OCI-LY3 (cell line): Measurements from ENCODE around the gene LMTK2.

Experiments
- H2AFZ ChIP-seq: fragments of 200-600, 300-600 bp; shearing (Covaris generic); 2 replicates; pipeline ENCODE4 v1.6.0; 2014; ENCODE audit warnings: antibody characterized with exemption, low read depth, low read length
- H3K27ac ChIP-seq: fragments of 200-600, 300-600 bp; sonication (generic); 2 replicates; pipeline ENCODE4 v1.5.1; 2014; ENCODE audit warnings: mild to moderate bottlenecking, low read length, moderate library complexity, mixed read lengths
- H3K27me3 ChIP-seq: fragments of 200-600, 300-600 bp; sonication (generic); 2 replicates; pipeline ENCODE4 v1.6.1; 2014; ENCODE audit warnings: low read depth, low read length, mixed read lengths
- H3K36me3 ChIP-seq: fragments of 200-600, 300-600 bp; sonication (generic); replicated peaks from 2 replicates; pipeline ENCODE3; 2014; ENCODE audit warnings: low read depth, low read length, mixed read lengths
- H3K4me1 ChIP-seq: fragments of 300-600, 200-600 bp; sonication (generic); 2 replicates; pipeline ENCODE4 v1.6.1; 2014; ENCODE audit warnings: low read length, mixed read lengths
- H3K4me2 ChIP-seq: fragments of 200-600, 300-600 bp; sonication (generic); 2 replicates; pipeline ENCODE4 v1.6.1; 2014; ENCODE audit warnings: low read length, mixed read lengths
- H3K4me3 ChIP-seq: fragments of 300-600, 200-600 bp; sonication (generic); 2 replicates; pipeline ENCODE4 v1.5.1; 2014; ENCODE audit warnings: antibody characterized with exemption, mild to moderate bottlenecking, low read length, moderate library complexity
- H3K79me2 ChIP-seq: fragments of 300-600, 200-600 bp; shearing (Covaris generic); 2 replicates; pipeline ENCODE4 v1.6.1; 2014; ENCODE audit warnings: mild to moderate bottlenecking, low read length, mixed read lengths
- H3K9ac ChIP-seq: fragments of 300-600, 200-600 bp; shearing (Covaris generic); 2 replicates; pipeline ENCODE4 v1.6.0; 2014; ENCODE audit warnings: mild to moderate bottlenecking, low read length, moderate library complexity
- H3K9me3 ChIP-seq: fragments of 200-600, 300-600 bp; shearing (Covaris generic); 2 replicates; pipeline ENCODE4 v1.6.1; 2014; ENCODE audit warnings: low read length, mixed read lengths; ENCODE audit not compliant: insufficient read depth
- H4K20me1 ChIP-seq: fragments of 200-600, 300-600 bp; sonication (generic); 2 replicates; pipeline ENCODE4 v1.6.1; 2016; ENCODE audit warnings: low read length, mixed read lengths; ENCODE audit not compliant: insufficient read depth
- CTCF ChIP-seq: fragments of 200-600, 300-600 bp; sonication (generic); IDR thresholded peaks from 2 replicates; pipeline ENCODE4 v1.5.1; 2014; ENCODE audit warnings: antibody characterized with exemption, low read length, low read depth
- EZH2phosphoT487 ChIP-seq: fragments of 200-600 bp; shearing (Covaris generic); IDR thresholded peaks from 2 replicates; pipeline ENCODE4 v1.6.1; 2018; ENCODE audit warnings: antibody characterized with exemption, mixed run types, low read depth

Gene LMTK2

GRCh38 chr7:98194186-98194585, 87.5 kb downstream of the LMTK2 start:
- H2AFZ ChIP-seq, result no peak overlapping the region

DNA sequence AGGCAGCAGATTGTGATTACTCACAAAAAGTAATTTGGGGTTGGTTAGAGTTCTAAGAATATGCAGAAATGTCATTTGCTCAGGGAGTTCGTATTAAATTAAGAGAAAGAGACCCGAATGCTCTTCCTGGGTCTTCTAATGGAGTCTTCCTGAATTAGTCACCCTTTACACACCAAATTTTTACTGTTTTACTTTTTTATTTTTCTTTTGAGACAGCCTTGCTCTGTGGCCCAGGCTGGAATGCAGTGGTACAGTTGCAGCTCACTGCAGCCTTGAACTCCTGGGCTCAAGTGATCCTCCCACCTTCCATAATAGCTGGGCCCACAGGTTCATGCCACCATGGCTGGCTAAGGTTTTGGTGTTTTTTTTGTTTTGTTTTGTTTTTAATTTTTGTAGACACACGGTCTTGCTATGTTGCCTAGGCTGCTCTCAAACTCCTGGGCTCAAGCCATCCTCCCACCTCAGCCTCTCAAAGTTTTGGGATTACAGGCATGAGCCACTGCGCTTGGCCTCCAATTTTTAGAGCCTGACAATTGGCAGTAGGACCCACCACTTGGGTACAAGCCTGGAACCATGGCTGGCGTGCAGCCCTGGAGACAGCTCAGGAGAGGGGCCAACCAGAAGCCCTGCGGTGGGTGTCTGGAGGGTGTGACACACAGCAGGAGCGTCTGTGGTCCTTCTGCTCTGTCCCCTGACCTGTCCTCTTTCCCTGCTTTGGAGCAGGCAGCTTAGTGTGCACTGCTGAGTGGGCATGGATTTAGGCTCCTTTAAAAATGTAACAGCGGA, 88.2 kb downstream of the LMTK2 start:
- Histone ChIP-seq H3K4me1 (peaks cover 8% of the 10 kb centered on the region), H3K9me3 (no peaks in the 10 kb centered on the region), H3K4me3 (no peak overlapping the region), H3K27ac (no peak overlapping the region), H3K4me2 (no peak overlapping the region), H3K9ac (no peak overlapping the region), H3K79me2 (no peaks in the 10 kb centered on the region), H3K27me3 (peaks cover 8% of the 10 kb centered on the region), H2AFZ (no peak overlapping the region), H3K36me3 (peaks cover 13% of the 10 kb centered on the region), H4K20me1 (peaks cover 34% of the 10 kb centered on the region)
- TF ChIP-seq CTCF, result no peak
- TF ChIP-seq EZH2phosphoT487, result no peak

More at GRCh38 chr7:98194186-98194585, 87.5 kb downstream of the LMTK2 start:
- H3K27ac ChIP-seq, result no peak overlapping the region
- no peak overlapping the region for H3K9ac ChIP-seq
- no peak overlapping the region for H3K4me3 ChIP-seq
- no peak for TF ChIP-seq EZH2phosphoT487
- TF ChIP-seq CTCF, result no peak
- H3K36me3 ChIP-seq, result peaks cover 13% of the 10 kb centered on the region
- no peaks in the 10 kb centered on the region for H3K79me2 ChIP-seq
- H3K4me2 ChIP-seq, result no peak overlapping the region
- peaks cover 4% of the 10 kb centered on the region for H3K27me3 ChIP-seq
- H3K9me3 ChIP-seq, result no peaks in the 10 kb centered on the region
- peaks cover 6% of the 10 kb centered on the region for H3K4me1 ChIP-seq
- H4K20me1 ChIP-seq, result peaks cover 30% of the 10 kb centered on the region

DNA sequence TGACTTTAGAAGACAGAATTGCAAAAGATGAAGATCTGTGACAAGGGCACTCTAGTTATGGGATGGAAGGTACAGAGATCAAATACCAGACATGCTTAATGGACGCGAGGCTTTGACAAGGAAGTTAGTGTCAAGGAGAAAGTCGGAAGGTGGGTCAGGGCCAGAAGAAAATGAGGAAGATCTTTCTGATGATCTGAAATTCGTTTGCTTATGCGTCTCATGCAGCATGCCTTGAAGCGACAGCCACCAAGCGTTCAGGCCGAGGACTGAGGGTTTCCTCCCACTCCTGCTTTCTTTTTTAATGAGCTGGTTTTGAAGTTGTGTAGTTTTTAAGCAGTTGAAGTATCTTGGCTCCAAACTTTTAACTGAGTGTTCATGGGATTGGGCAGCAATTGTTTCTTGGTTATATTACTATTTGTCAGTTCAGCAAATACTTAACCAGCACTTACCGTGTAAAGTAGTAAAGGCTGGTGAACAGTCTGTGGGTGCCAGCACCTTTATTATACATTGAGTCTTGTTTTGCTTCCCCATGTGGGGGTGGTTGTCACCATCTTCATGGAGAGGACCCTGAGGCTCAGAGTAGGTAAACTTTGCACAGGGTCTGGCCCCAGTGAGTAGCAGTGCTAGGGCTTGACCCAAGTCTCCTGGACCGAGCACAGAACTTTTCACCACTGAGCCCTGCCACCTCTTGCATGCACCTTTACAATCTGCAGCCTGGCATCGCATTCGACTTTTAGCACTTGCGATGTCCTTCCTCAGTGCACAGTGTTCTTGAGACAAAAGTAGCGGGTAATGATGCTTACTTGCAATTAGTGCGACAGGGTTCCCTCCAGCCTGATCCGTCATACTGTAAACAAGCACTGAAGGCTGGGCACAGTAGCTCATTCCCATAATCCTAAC, 90.3 kb downstream of the LMTK2 start:
- Histone ChIP-seq H3K9me3 (no peaks in the 10 kb centered on the region), H3K4me3 (no peak overlapping the region), H3K9ac (no peak overlapping the region), H4K20me1 (peaks cover 53% of the 10 kb centered on the region), H3K27me3 (peaks cover 24% of the 10 kb centered on the region), H3K36me3 (peaks cover 8% of the 10 kb centered on the region), H2AFZ (no peak overlapping the region), H3K4me1 (peaks cover 24% of the 10 kb centered on the region), H3K4me2 (no peak overlapping the region), H3K27ac (no peak overlapping the region), H3K79me2 (no peaks in the 10 kb centered on the region)
- no peak for TF ChIP-seq CTCF
- TF ChIP-seq EZH2phosphoT487, result no peak

DNA sequence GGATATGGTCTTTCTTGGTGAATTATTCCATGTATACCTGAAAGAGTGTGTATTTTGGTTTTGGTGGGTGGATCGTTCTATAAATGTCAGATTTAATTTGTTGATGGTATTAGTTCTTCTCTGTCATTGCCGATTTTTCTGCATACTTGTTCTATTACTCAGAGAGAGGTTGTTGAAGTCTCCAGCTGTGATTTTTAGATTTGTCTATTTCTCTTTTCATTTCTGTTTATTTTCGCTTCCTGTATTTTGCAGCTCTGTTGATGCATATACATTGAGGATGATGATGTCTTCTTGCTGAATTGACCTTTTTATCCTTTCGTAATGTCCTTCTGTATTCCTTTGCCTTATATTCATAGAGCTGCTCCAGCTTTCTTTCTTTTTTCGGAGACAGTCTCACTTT, 92.5 kb downstream of the LMTK2 start:
- no peak for TF ChIP-seq CTCF
- no peak for TF ChIP-seq EZH2phosphoT487
- H3K79me2 ChIP-seq, result no peaks in the 10 kb centered on the region
- peaks cover 24% of the 10 kb centered on the region for H3K27me3 ChIP-seq
- H4K20me1 ChIP-seq, result peaks cover 70% of the 10 kb centered on the region
- H3K4me3 ChIP-seq, result no peak overlapping the region
- no peak overlapping the region for H3K9ac ChIP-seq
- no peak overlapping the region for H3K4me2 ChIP-seq
- H3K9me3 ChIP-seq, result no peaks in the 10 kb centered on the region
- H3K27ac ChIP-seq, result no peak overlapping the region
- H3K4me1 ChIP-seq, result peaks cover 44% of the 10 kb centered on the region
- H3K36me3 ChIP-seq, result no peaks in the 10 kb centered on the region
- H2AFZ ChIP-seq, result no peak overlapping the region
